Activated CD4-positive, alpha-beta T cell treated with anti-CD3 and anti-CD28 coated beads, Interleukin-2, amount 10 ng/mL, durations not matched to agents 24 days and 14 days (primary cell): ENCODE results near the gene KATNIP. TPM values are rescaled to one million over a fixed set of nuclear protein-coding genes. Genes with fewer than 3 reads are reported as not detected.

Experiments used
- DNase-seq: peaks from one replicate; pipeline ENCODE4 v3.0.0; 2022
- H3K27ac Mint-ChIP-seq: one replicate; pipeline ENCODE4 v1.8.0; 2022; ENCODE audit warnings: mild to moderate bottlenecking, mixed read lengths
- H3K27me3 Mint-ChIP-seq: one replicate; pipeline ENCODE4 v1.8.0; 2022; ENCODE audit warnings: mixed read lengths
- H3K36me3 Mint-ChIP-seq: one replicate; pipeline ENCODE4 v1.8.0; 2022; ENCODE audit warnings: low read depth, mild to moderate bottlenecking, mixed read lengths
- H3K4me1 Mint-ChIP-seq: one replicate; pipeline ENCODE4 v1.8.0; 2021; ENCODE audit warnings: mixed read lengths
- H3K4me3 Mint-ChIP-seq: one replicate; pipeline ENCODE4 v1.8.0; 2022; ENCODE audit warnings: mild to moderate bottlenecking, moderate library complexity, mixed read lengths
- H3K9me3 Mint-ChIP-seq: one replicate; pipeline ENCODE4 v1.8.0; 2021; ENCODE audit warnings: mixed read lengths
- intact Hi-C: fragments of 100-400 bp; cut with micrococcal nuclease; formaldehyde crosslinking; loops from one replicate; pipeline ENCODE4 v1.15.1; 2023
- total RNA-seq: library from RNA; stranded (reverse); gene quantifications from 2 replicates; pipeline ENCODE4 v1.2.3, GENCODE V29; 2022

KATNIP gene
- total RNA-seq, 1 donor from 2014 or later, result 17.5 TPM

- no peak for DNase-seq
- Mint-ChIP-seq H3K4me3 (no peak overlapping the region), H3K36me3 (peaks cover 43% of the 10 kb centered on the region), H3K9me3 (no peaks in the 10 kb centered on the region), H3K27me3 (no peaks in the 10 kb centered on the region), H3K4me1 (no peaks in the 10 kb centered on the region), H3K27ac (no peak overlapping the region)
- intact Hi-C loops, result no loop called here
Observed at GRCh38 chr16:27522173-27522707, 27.7 kb upstream of the KATNIP start.

- H3K36me3 Mint-ChIP-seq, result peaks cover 59% of the 10 kb centered on the region
- H3K9me3 Mint-ChIP-seq, result no peaks in the 10 kb centered on the region
- no peak overlapping the region for H3K4me3 Mint-ChIP-seq
- no peak for DNase-seq
- intact Hi-C loops, result no loop called here
- no peak overlapping the region for H3K27ac Mint-ChIP-seq
- no peaks in the 10 kb centered on the region for H3K27me3 Mint-ChIP-seq
- H3K4me1 Mint-ChIP-seq, result peaks cover 8% of the 10 kb centered on the region
Observed at GRCh38 chr16:27526180-27526579, 23.8 kb upstream of the KATNIP start.

- H3K4me3 Mint-ChIP-seq, result no peak overlapping the region
- no peak overlapping the region for H3K27ac Mint-ChIP-seq
- peaks cover 68% of the 10 kb centered on the region for H3K36me3 Mint-ChIP-seq
- H3K9me3 Mint-ChIP-seq, result no peaks in the 10 kb centered on the region
- intact Hi-C loops, result no loop called here
- H3K27me3 Mint-ChIP-seq, result no peaks in the 10 kb centered on the region
- peaks cover 17% of the 10 kb centered on the region for H3K4me1 Mint-ChIP-seq
- no peak for DNase-seq
Observed at GRCh38 chr16:27528294-27528693, 21.6 kb upstream of the KATNIP start.

GRCh38 chr16:27529962-27530361 lies 20.0 kb upstream of the KATNIP start:
- peaks cover 17% of the 10 kb centered on the region for H3K4me1 Mint-ChIP-seq
- DNase-seq, result no peak
- H3K27ac Mint-ChIP-seq, result peak overlapping the region; percentile 26
- peaks cover 72% of the 10 kb centered on the region for H3K36me3 Mint-ChIP-seq
- intact Hi-C loops, result no loop called here
- no peak overlapping the region for H3K4me3 Mint-ChIP-seq
- no peaks in the 10 kb centered on the region for H3K27me3 Mint-ChIP-seq
- no peaks in the 10 kb centered on the region for H3K9me3 Mint-ChIP-seq

GRCh38 chr16:27531186-27531585 lies 18.8 kb upstream of the KATNIP start:
- intact Hi-C loops, result no loop called here
- Mint-ChIP-seq H3K4me3 (no peak overlapping the region), H3K36me3 (peaks cover 74% of the 10 kb centered on the region), H3K9me3 (no peaks in the 10 kb centered on the region), H3K4me1 (peaks cover 17% of the 10 kb centered on the region), H3K27me3 (no peaks in the 10 kb centered on the region), H3K27ac (no peak overlapping the region)
- DNase-seq, result no peak

- DNase-seq, result no peak
- peak overlapping the region; percentile 57 for H3K27ac Mint-ChIP-seq
- H3K27me3 Mint-ChIP-seq, result no peaks in the 10 kb centered on the region
- no peak overlapping the region for H3K4me3 Mint-ChIP-seq
- peaks cover 76% of the 10 kb centered on the region for H3K36me3 Mint-ChIP-seq
- no peaks in the 10 kb centered on the region for H3K9me3 Mint-ChIP-seq
- intact Hi-C loops, result no loop called here
- peaks cover 17% of the 10 kb centered on the region for H3K4me1 Mint-ChIP-seq
Observed at GRCh38 chr16:27531826-27532800, 17.8 kb upstream of the KATNIP start.

- no peak overlapping the region for H3K27ac Mint-ChIP-seq
- peaks cover 19% of the 10 kb centered on the region for H3K4me1 Mint-ChIP-seq
- H3K4me3 Mint-ChIP-seq, result no peak overlapping the region
- peaks cover 74% of the 10 kb centered on the region for H3K36me3 Mint-ChIP-seq
- intact Hi-C loops, result no loop called here
- H3K27me3 Mint-ChIP-seq, result no peaks in the 10 kb centered on the region
- DNase-seq, result no peak
- H3K9me3 Mint-ChIP-seq, result no peaks in the 10 kb centered on the region
Observed at GRCh38 chr16:27534256-27534655, 15.7 kb upstream of the KATNIP start.

- H3K4me3 Mint-ChIP-seq, result no peak overlapping the region
- H3K4me1 Mint-ChIP-seq, result peaks cover 11% of the 10 kb centered on the region
- no peak for DNase-seq
- intact Hi-C loops, result no loop called here
- no peaks in the 10 kb centered on the region for H3K27me3 Mint-ChIP-seq
- H3K9me3 Mint-ChIP-seq, result no peaks in the 10 kb centered on the region
- peaks cover 75% of the 10 kb centered on the region for H3K36me3 Mint-ChIP-seq
- H3K27ac Mint-ChIP-seq, result no peak overlapping the region
Observed at GRCh38 chr16:27538528-27538927, 11.4 kb upstream of the KATNIP start.

GRCh38 chr16:27539120-27539519 lies 10.8 kb upstream of the KATNIP start:
- Mint-ChIP-seq H3K9me3 (no peaks in the 10 kb centered on the region), H3K4me1 (peaks cover 11% of the 10 kb centered on the region), H3K36me3 (peaks cover 74% of the 10 kb centered on the region), H3K27ac (peak overlapping the region; percentile 58), H3K27me3 (no peaks in the 10 kb centered on the region), H3K4me3 (no peak overlapping the region)
- no peak for DNase-seq
- intact Hi-C loops, result no loop called here

GRCh38 chr16:27539636-27540035 lies 10.3 kb upstream of the KATNIP start:
- intact Hi-C loops, result loop anchor here (10.0 kb wide), 1 partner anchor 335 kb away; the partner anchor contains the start of gene KDM8
- Mint-ChIP-seq H3K4me1 (peaks cover 11% of the 10 kb centered on the region), H3K9me3 (no peaks in the 10 kb centered on the region), H3K27me3 (no peaks in the 10 kb centered on the region), H3K27ac (peak overlapping the region; percentile 58), H3K4me3 (no peak overlapping the region), H3K36me3 (peaks cover 74% of the 10 kb centered on the region)
- no peak for DNase-seq

GRCh38 chr16:27543801-27544200 lies 6.1 kb upstream of the KATNIP start:
- intact Hi-C loops, result loop anchor here (10.0 kb wide), 1 partner anchor 339 kb away; the partner anchor contains the start of gene KDM8
- H3K4me1 Mint-ChIP-seq, result peaks cover 26% of the 10 kb centered on the region
- H3K9me3 Mint-ChIP-seq, result no peaks in the 10 kb centered on the region
- no peaks in the 10 kb centered on the region for H3K27me3 Mint-ChIP-seq
- H3K4me3 Mint-ChIP-seq, result no peak overlapping the region
- no peak for DNase-seq
- peaks cover 65% of the 10 kb centered on the region for H3K36me3 Mint-ChIP-seq
- no peak overlapping the region for H3K27ac Mint-ChIP-seq

- peaks cover 61% of the 10 kb centered on the region for H3K36me3 Mint-ChIP-seq
- no peaks in the 10 kb centered on the region for H3K27me3 Mint-ChIP-seq
- no peak overlapping the region for H3K27ac Mint-ChIP-seq
- H3K4me3 Mint-ChIP-seq, result no peak overlapping the region
- DNase-seq, result no peak
- intact Hi-C loops, result loop anchor here (10.0 kb wide), 1 partner anchor 340 kb away; the partner anchor contains the start of gene KDM8
- no peaks in the 10 kb centered on the region for H3K9me3 Mint-ChIP-seq
- peaks cover 28% of the 10 kb centered on the region for H3K4me1 Mint-ChIP-seq
Observed at GRCh38 chr16:27544671-27545070, 5.3 kb upstream of the KATNIP start.

GRCh38 chr16:27547134-27547533 lies 2.8 kb upstream of the KATNIP start:
- peak overlapping the region; percentile 63 for H3K27ac Mint-ChIP-seq
- peaks cover 39% of the 10 kb centered on the region for H3K36me3 Mint-ChIP-seq
- peaks cover 1% of the 10 kb centered on the region for H3K27me3 Mint-ChIP-seq
- intact Hi-C loops, result loop anchor here (10.0 kb wide), 1 partner anchor 342 kb away; the partner anchor contains the start of gene KDM8
- H3K4me1 Mint-ChIP-seq, result peaks cover 35% of the 10 kb centered on the region
- no peak for DNase-seq
- H3K9me3 Mint-ChIP-seq, result no peaks in the 10 kb centered on the region
- H3K4me3 Mint-ChIP-seq, result peak overlapping the region; percentile 18

- no peak overlapping the region for H3K27ac Mint-ChIP-seq
- peaks cover 35% of the 10 kb centered on the region for H3K4me1 Mint-ChIP-seq
- intact Hi-C loops, result loop anchor here (10.0 kb wide), 1 partner anchor 343 kb away; the partner anchor contains the start of gene KDM8
- peaks cover 34% of the 10 kb centered on the region for H3K36me3 Mint-ChIP-seq
- no peak for DNase-seq
- H3K27me3 Mint-ChIP-seq, result peaks cover 1% of the 10 kb centered on the region
- no peaks in the 10 kb centered on the region for H3K9me3 Mint-ChIP-seq
- no peak overlapping the region for H3K4me3 Mint-ChIP-seq
Observed at GRCh38 chr16:27547851-27548250, 2.1 kb upstream of the KATNIP start.
